Measurements from ENCODE around the gene RCVRN. TPM values are rescaled to one million over a fixed set of nuclear protein-coding genes. Genes with fewer than 3 reads are reported as not detected.

RCVRN gene
- total and polyA plus RNA-seq, 2 of the 4 experiments (the other 2 are of a cell fraction) = not detected

- no peak overlapping the region for H3K4me2 ChIP-seq (ENCODE audit: low read depth, low read length)
- TF ChIP-seq USF2 (IDR thresholded peaks at IDR 0.05; ENCODE audit: low read depth, low read length) (no peak), RCOR1 (IDR thresholded peaks at IDR 0.05; ENCODE audit: insufficient replicate concordance, low read length) (no peak), MXI1 (IDR thresholded peaks at IDR 0.05; ENCODE audit: borderline replicate concordance, low read depth, low read length) (no peak), ELK1 (IDR thresholded peaks at IDR 0.05; ENCODE audit: borderline replicate concordance, low read depth, low read length) (no peak), CTCF (conservative IDR thresholded peaks at IDR 0.05; ENCODE audit: low read depth, low read length) (no peak), RAD21 (IDR thresholded peaks at IDR 0.05; ENCODE audit: low read length) (no peak), CHD1 (IDR thresholded peaks at IDR 0.05; ENCODE audit: low read depth, low read length) (no peak), SMC3 (IDR thresholded peaks at IDR 0.05; ENCODE audit: low read depth, low read length) (no peak), NFE2L2 (IDR thresholded peaks at IDR 0.05; ENCODE audit: low read depth, low read length) (no peak)
- ATAC-seq (ENCODE audit: low read depth) (no peak), DNase-seq (no peak)
- H2BK120ac ChIP-seq (ENCODE audit: low read depth, low read length) = no peak overlapping the region
- no peaks in the 10 kb centered on the region for H4K20me1 ChIP-seq (ENCODE audit: insufficient read depth, low read length)
- H2AK9ac ChIP-seq (replicated peaks; ENCODE audit: low read depth, low read length, poor library complexity) = no peak overlapping the region
- in situ Hi-C loops (cut with MboI; ENCODE audit: low sequenced_read_pairs) (no loop called here), intact Hi-C loops (cut with micrococcal nuclease) (no loop called here), dilution Hi-C loops (cut with HindIII; ENCODE audit: low sequenced_read_pairs, unreplicated experiment) (no loop called here)
- no peak overlapping the region for H3K14ac ChIP-seq (replicated peaks; ENCODE audit: low read depth, low read length)
- ChIA-PET POLR2A (ENCODE audit: unreplicated experiment) (no interaction called here), CTCF (no interaction called here)
- H3K79me1 ChIP-seq (ENCODE audit: low read depth in 1 of 2, low read length in 2 of 2) = no peaks in the 10 kb centered on the region
- no peak overlapping the region for H3K56ac ChIP-seq (ENCODE audit: extremely low read depth, insufficient read depth, low read length)
- no peaks in the 10 kb centered on the region for H3K4me1 ChIP-seq (ENCODE audit: control insufficient read depth, insufficient read depth, low read length)
- H4K91ac ChIP-seq (ENCODE audit: insufficient read depth, low read depth, low read length) = no peak overlapping the region
- no peak overlapping the region for H2AK5ac ChIP-seq (ENCODE audit: low read depth, low read length)
- no peak overlapping the region for H3K23ac ChIP-seq (ENCODE audit: low read depth, low read length)
- H2AFZ ChIP-seq (replicated peaks; ENCODE audit: low read length, poor library complexity) = no peak overlapping the region
- H3K4ac ChIP-seq (ENCODE audit: low read depth, low read length) = no peak overlapping the region
- H2BK5ac ChIP-seq (ENCODE audit: low read depth, low read length, poor library complexity, severe bottlenecking) = no peak overlapping the region
- no peak overlapping the region for H4K5ac ChIP-seq (ENCODE audit: low read depth, low read length)
- WGBS, 2 experiments (ENCODE audit: extremely low coverage in 2 of 2, insufficient read length in 1 of 2) = no CpG with 5 or more reads among the region's 7 CpGs
- H3K27me3 ChIP-seq (ENCODE audit: control insufficient read depth, insufficient read depth, low read length) = no peaks in the 10 kb centered on the region
- H4K8ac ChIP-seq (ENCODE audit: low read depth in 2 of 2, low read length in 2 of 2) = no peak overlapping the region
- no TSS peak for BruUV-seq (replicated peaks)
- peaks cover 13% of the 10 kb centered on the region for H3K9me3 ChIP-seq (ENCODE audit: control insufficient read depth, insufficient read depth, low read length)
- no peak overlapping the region for H3K18ac ChIP-seq (ENCODE audit: low read depth, low read length)
- H3K9me1 ChIP-seq (ENCODE audit: insufficient read depth, low read length) = no peaks in the 10 kb centered on the region
- no peak overlapping the region for H2BK15ac ChIP-seq (ENCODE audit: low read depth, low read length)
- H3K4me3 ChIP-seq (ENCODE audit: insufficient read depth, low read depth, low read length) = no peak overlapping the region
- H3K9ac ChIP-seq (ENCODE audit: low read depth, low read length) = no peak overlapping the region
- no peak overlapping the region for H3K27ac ChIP-seq (ENCODE audit: insufficient read depth, low read length)
- no peaks in the 10 kb centered on the region for H3K36me3 ChIP-seq (ENCODE audit: control insufficient read depth, insufficient read depth, low read length)
- H2BK20ac ChIP-seq (ENCODE audit: low read depth, low read length) = no peak overlapping the region
These were observed 44.2 kb downstream of the RCVRN start for GRCh38 chr17:9860851-9861250.

Measured in IMR-90 (cell line).